T-helper 17 cell (primary cell): ENCODE data around the gene ANAPC2. TPM values are rescaled to one million over a fixed set of nuclear protein-coding genes. Genes with fewer than 3 reads are reported as not detected.
A peak's percentile ranks its signal among the peaks of the same experiment; 100 is the strongest.

Experiments
- ATAC-seq: fragments of 150-1000 bp; cut with Tn5 transposase; 2 replicates; pipeline ENCODE4 v1.10.0; 2021; ENCODE audit warnings: mild to moderate bottlenecking, moderate library complexity
- DNase-seq, 3 donors: peaks; one replicate each; pipeline versions ENCODE4 v3.0.0 to v3.0.0-alpha.2; 2020 to 2021
- H3K9me3 ChIP-seq: one replicate; pipeline ENCODE4 v1.7.0; 2013; ENCODE audit warnings: low read length, mild to moderate bottlenecking; ENCODE audit not compliant: control insufficient read depth, poor library complexity, severe bottlenecking
- H3K27ac Mint-ChIP-seq: one replicate; pipeline ENCODE4 v1.8.0; 2022; ENCODE audit warnings: mild to moderate bottlenecking, moderate library complexity, mixed read lengths
- H3K27me3 Mint-ChIP-seq: one replicate; pipeline ENCODE4 v1.8.0; 2022; ENCODE audit warnings: mixed read lengths
- H3K36me3 Mint-ChIP-seq: one replicate; pipeline ENCODE4 v1.8.0; 2022; ENCODE audit warnings: low read depth, mixed read lengths
- H3K4me1 Mint-ChIP-seq: one replicate; pipeline ENCODE4 v1.8.0; 2022; ENCODE audit warnings: mild to moderate bottlenecking, mixed read lengths
- H3K4me3 Mint-ChIP-seq: one replicate; pipeline ENCODE4 v1.8.0; 2022; ENCODE audit warnings: mild to moderate bottlenecking, moderate library complexity, mixed read lengths
- total RNA-seq, 4 donors: library from RNA in 2 of 4; stranded (reverse) in 2 of 4; gene quantifications; one replicate each; pipeline ENCODE4 v1.2.3 and lab custom pipeline; 2022 to 2026

ANAPC2 gene
- total RNA-seq, 2 donors from 2014 or later: 114 to 116 TPM

DNA sequence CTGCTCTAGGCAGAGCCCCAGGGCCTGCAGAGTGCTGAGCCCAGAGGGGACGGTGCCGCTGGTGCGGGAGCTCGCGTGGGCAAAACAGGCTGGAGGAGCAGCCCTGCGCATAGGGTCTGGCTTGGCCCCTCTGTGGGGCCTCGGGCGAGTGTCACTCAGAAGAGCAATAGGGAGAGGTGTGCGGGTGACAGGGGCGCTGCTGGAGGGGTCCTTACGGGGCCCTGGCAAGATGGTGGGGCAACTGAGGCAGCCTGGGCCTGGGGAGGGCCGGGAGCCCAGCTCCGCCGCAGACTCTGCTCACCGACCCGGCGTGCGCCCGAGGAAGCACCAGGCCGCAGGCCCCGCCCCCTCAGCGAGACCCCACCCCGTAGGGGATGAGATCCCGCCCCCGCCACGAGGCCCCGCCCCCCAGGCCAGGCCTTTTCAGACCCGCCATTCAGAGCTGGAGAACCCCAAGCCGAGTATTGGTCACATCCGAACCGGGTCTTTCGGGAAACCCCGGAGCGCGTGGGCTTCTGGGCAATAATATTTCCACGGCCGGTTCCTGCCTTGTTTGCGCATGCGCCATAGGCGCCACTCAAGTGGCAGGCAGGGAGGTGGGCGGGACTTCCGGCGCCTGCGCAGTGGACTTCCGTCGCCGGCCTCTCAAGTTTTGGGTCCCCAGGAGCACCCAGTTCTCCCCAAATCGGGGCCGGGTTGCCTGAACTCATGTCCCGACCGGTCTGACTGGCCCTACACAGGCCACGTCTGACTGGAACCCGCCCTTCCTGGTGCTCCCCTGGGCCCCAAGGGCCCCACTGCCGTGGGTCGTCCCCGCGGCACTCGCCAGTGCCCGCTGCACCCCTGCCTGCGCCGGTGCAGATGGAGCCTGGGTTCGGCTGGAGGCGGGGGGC is 35.0 kb upstream of the ANAPC2 start:
- Mint-ChIP-seq H3K36me3 (peaks cover 2% of the 10 kb centered on the region), H3K27ac (peak overlapping the region; percentile 16), H3K4me1 (peaks cover 6% of the 10 kb centered on the region), H3K27me3 (peaks cover 6% of the 10 kb centered on the region), H3K4me3 (peak overlapping the region; percentile 82)
- DNase-seq (peak; percentile 93 to 97 (median 95)), ATAC-seq (peak; percentile 95)
- H3K9me3 ChIP-seq: no peaks in the 10 kb centered on the region

DNA sequence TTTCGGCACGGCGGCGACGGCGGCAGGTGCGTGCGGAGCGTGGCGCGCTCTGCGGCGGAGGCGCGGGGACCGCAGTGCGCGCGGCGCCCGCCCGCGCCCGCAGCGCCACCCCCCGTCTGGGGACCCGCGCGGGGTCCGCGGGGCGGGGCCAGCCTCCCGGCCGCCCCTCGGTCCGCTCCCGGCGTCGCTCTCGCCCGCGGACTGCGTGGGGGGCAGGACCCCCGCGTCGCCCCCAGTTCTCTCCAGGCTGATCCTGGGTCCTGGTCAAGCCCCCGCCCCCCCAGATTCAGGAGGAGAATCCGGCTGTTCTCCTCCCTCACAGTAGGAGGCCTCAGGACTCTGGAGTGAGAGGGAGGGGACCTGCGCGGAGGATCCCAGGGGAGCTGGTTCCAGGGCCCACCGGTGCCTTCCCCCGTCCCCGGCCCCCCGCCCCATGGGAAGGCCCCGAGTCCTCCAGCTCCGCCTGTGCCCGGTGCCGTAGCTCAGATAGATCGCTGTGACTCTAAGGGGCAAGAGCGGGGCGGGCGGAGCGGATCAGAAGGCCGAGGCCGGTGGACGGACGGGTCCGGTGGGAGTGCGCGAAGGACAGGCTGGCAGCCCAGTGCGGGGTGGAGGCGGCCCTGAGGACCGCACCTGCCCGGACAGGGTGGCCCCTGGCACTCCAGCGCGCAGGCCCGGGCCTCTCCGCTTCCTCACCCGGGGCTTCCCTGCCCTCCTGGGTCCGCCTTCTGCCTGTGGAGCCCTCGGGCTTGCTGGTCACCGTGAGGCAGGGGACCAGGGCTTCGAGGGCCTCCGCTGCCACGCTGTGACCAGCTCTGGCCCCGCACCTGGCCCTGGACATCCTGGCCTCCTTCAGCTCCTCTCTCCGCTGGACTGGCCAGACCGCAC is 34.1 kb upstream of the ANAPC2 start, which contains the start of gene RNF208:
Gene RNF208, minus strand, starts transcription at position 51 of the 888 bp plus-strand sequence. CDS start 1,028 bp downstream, outside the sequence.
- Mint-ChIP-seq H3K4me1 (peaks cover 3% of the 10 kb centered on the region), H3K27me3 (peaks cover 2% of the 10 kb centered on the region), H3K27ac (no peak within 1 kb of the TSS), H3K36me3 (no peaks in the 10 kb centered on the region), H3K4me3 (peak within 1 kb of the TSS; percentile 82)
- ATAC-seq: no peak
- DNase-seq: no peak
- H3K9me3 ChIP-seq: no peaks in the 10 kb centered on the region

DNA sequence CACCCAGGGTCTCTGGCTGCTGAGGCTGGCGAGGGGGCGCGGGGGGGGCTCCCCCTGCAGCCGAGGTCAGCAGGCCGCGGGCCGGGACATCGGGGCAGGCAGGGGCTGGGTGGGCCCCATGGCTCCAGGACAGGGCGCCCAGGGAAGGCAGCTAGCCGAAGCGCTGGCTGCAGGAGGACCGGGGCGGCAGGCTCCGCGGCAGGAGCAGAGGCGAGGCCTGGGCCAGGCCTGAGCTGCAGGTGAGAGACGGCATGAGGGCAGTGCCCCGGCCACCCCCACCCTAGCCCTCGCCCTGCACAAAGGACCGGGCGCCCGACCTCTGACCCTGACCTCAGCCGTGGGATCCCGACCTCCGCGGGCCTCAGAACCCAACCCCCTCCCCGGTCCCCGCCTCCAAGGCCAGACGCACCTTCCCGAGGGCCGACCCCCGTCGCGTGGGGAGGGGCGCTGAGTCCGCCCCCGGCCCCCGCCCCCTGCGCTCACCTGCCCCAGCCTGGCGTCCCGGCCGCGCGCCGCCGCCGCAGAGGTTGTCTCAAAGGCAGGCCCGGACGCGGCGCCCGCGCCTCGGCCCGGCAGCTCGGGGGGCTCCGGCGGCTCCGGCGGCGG is 33.2 kb upstream of the ANAPC2 start:
- H3K36me3 Mint-ChIP-seq: no peaks in the 10 kb centered on the region
- H3K27me3 Mint-ChIP-seq: no peaks in the 10 kb centered on the region
- no peak overlapping the region for H3K27ac Mint-ChIP-seq
- H3K4me3 Mint-ChIP-seq: no peak overlapping the region
- ATAC-seq (no peak), DNase-seq (no peak)
- H3K9me3 ChIP-seq: no peaks in the 10 kb centered on the region
- H3K4me1 Mint-ChIP-seq: peaks cover 2% of the 10 kb centered on the region

DNA sequence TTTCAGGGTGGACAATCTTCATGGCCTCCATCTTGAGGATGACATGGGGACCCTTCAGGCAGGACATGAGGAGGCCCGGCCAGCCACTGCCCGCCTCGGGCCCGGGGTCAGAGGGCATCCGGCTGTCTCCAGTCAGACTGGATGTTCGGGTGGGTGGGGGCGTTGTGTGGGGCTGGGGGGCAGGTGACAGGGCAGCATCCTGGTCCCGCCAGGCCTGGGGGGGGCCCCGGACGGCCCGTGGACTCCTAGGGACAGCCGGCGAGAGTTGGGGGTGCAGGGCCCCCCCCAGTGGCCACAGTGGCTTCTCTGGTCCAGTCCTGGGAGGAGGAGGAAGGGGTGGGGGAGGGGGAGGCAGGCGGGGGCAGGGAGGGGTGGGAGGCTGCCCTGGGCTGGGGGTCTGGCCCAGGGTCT is 32.7 kb upstream of the ANAPC2 start:
- Mint-ChIP-seq H3K4me3 (peak overlapping the region; percentile 52), H3K4me1 (peaks cover 2% of the 10 kb centered on the region), H3K27ac (no peak overlapping the region), H3K36me3 (no peaks in the 10 kb centered on the region), H3K27me3 (no peaks in the 10 kb centered on the region)
- H3K9me3 ChIP-seq: no peaks in the 10 kb centered on the region
- DNase-seq (no peak), ATAC-seq (no peak)

DNA sequence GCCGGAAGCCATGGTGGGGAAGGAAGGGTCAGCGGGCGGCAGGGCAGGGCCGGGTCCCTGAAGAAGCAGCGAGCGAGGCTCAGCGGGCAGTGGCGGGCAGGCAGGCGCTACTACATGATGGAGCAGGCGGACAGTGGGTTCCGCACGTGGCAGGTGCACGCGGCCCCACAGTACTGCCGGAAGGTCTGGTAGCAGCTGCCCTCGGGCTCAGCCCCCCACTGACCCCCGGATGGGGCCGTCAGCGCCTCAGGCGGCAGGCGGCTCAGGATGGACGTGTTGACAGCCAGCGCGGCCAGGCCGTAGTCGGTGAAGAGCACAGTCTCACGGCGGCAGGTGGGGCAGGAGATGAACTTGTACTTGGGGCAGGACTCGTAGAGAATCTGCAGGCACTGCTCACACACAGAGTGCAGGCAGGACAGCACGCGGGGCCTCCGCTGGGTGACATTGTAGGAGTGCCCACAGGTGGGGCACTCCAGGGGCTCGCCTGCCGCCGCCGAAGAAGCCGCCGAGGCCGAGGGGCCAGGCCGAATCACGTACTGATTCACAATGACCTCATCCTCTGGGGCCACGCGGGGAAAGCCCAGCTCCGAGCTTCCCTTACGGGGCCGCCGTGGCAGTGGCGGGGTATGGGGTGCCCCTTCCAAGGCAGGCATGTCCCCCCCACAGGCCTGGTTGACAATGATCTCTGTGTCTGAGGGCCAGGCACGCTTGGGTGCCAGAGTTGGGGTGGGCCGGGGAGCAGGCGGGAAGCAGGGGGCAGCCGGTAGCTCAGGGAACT is 32.1 kb upstream of the ANAPC2 start:
- Mint-ChIP-seq H3K36me3 (no peaks in the 10 kb centered on the region), H3K4me3 (peak overlapping the region; percentile 52), H3K4me1 (peaks cover 2% of the 10 kb centered on the region), H3K27me3 (no peaks in the 10 kb centered on the region), H3K27ac (no peak overlapping the region)
- DNase-seq: no peak
- ATAC-seq: no peak
- no peaks in the 10 kb centered on the region for H3K9me3 ChIP-seq

DNA sequence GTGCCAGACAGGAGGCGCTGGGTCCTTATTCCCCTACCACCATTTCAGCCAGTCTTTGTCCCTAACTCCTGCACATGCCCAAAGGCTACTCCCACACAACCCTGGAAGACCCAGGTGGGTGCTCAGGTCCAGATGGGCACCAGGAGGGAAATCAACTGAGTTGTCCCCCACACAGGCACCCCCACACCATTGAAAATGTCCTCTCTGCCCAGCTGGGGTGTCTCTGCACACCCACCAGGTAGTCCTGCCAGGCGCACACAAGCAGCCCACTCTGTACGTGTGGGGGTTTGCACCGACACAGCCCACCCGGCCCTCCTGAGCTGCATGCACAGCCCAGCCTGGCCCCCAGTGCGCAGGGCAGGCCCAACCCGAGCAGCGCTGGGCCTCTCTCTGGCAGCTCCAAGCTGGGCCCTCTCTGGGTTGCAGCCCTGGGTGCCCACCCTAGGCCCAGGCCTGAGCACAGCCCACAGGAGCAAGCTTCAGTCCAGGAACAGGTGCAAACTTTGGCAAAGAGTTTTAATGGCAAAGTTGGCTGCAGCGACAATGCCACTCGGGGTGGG is 31.5 kb upstream of the ANAPC2 start:
- Mint-ChIP-seq H3K27me3 (no peaks in the 10 kb centered on the region), H3K4me1 (peaks cover 2% of the 10 kb centered on the region), H3K36me3 (no peaks in the 10 kb centered on the region), H3K27ac (no peak overlapping the region), H3K4me3 (no peak overlapping the region)
- no peaks in the 10 kb centered on the region for H3K9me3 ChIP-seq
- no peak for ATAC-seq
- no peak for DNase-seq

DNA sequence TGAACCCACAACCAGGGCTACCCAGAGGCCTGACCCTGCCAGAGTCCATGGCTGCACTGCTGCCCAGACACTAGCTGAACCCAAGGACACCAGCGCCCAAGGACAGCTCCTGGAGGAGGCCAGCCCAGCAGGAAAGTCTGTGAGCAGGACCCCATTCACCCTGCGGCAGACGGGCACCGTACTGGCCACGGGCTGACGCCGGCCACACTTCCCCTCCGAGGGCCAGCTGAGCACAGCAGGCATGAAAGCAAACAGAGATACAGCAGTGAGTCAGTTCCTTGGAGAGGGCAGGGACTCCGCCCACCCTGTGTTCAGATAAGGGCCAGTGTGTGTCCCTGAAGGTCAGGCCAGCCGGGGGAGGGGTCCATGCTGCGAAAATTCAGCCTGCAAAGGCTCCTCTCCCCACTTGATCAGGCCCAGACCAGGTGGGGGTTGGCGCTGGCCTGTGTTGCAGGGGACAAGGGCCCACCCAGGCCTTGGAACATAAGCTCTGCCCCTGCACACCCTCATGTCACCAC is 30.5 kb upstream of the ANAPC2 start:
- Mint-ChIP-seq H3K36me3 (no peaks in the 10 kb centered on the region), H3K27ac (no peak overlapping the region), H3K4me1 (peaks cover 2% of the 10 kb centered on the region), H3K4me3 (no peak overlapping the region), H3K27me3 (no peaks in the 10 kb centered on the region)
- ATAC-seq: no peak
- no peak for DNase-seq
- no peaks in the 10 kb centered on the region for H3K9me3 ChIP-seq

DNA sequence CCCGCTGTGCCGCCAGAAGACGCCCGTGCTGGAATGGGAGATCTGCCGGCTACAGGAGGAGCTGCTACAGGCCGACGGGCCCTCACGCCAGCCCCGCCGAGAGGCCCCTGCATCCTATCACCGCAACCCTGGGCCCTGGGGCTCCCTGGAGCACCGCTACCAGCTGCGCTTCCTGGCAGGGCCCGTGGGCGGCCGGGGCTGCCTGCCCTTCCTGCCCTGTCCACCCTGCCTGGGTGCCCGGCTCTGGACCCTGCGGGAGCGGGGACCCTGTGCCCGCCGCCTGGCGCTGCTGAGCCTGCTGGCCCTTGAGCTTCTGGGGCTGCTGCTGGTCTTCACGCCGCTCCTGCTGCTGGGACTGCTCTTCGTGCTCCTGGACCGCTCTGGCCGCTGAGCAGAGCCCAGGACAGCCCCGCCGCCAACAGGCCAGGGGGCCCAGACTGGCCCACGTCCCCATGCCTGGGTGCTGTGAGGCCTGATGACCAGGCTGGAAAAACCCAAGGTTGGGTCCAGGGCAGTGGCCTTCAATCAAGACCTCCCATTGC is 29.9 kb upstream of the ANAPC2 start:
- ATAC-seq (no peak), DNase-seq (no peak)
- Mint-ChIP-seq H3K27ac (no peak overlapping the region), H3K36me3 (no peaks in the 10 kb centered on the region), H3K27me3 (no peaks in the 10 kb centered on the region), H3K4me1 (peaks cover 2% of the 10 kb centered on the region), H3K4me3 (no peak overlapping the region)
- H3K9me3 ChIP-seq: no peaks in the 10 kb centered on the region

DNA sequence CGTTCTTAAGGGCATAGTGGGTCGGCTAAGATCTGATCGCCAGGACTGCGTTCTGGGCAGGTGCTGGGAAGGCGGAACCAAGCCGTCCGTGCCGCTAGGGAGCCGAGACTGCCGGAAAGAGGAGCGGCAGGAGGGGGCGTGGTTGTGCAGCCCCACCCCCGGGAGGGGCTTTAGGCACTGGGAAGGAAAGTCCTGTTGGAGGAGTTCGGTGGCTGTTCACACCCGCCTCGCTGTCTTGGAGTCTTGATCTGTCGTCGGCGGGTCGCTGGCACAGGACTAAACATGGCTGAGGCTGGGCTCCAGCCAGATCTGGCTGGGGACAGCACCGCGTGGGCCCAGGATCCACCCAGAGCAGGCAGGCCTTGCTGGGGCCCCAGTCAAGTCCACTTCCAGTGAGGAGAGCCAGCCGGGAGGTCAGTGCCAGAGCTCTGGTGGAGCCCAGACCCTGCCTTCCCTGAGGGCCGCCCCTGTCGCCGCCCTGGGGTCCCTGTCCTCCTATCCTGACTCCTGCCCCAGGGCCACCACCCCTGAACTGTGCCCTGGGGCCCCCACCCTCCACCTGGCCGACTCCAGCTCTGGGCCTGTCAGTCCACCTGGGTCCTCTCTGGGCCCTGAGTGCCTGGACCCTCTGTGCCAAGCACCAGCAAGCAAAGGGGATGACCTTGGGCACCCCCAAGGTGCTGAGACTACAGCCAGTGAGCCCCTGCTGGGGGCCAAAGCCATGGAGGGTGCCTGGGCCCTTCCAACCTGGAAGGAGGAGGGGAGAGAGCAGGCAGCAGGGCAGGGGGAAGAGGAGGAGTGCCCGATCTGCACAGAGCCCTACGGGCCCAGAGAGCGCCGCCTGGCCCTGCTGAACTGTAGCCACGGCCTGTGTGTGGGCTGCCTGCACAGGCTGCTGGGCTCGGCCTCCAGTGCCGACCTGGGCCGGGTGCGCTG is 29.2 kb upstream of the ANAPC2 start:
- DNase-seq: no peak
- no peaks in the 10 kb centered on the region for H3K9me3 ChIP-seq
- no peaks in the 10 kb centered on the region for H3K36me3 Mint-ChIP-seq
- H3K4me1 Mint-ChIP-seq: no peaks in the 10 kb centered on the region
- no peaks in the 10 kb centered on the region for H3K27me3 Mint-ChIP-seq
- H3K27ac Mint-ChIP-seq: no peak overlapping the region
- ATAC-seq: no peak
- peak overlapping the region; percentile 25 for H3K4me3 Mint-ChIP-seq

DNA sequence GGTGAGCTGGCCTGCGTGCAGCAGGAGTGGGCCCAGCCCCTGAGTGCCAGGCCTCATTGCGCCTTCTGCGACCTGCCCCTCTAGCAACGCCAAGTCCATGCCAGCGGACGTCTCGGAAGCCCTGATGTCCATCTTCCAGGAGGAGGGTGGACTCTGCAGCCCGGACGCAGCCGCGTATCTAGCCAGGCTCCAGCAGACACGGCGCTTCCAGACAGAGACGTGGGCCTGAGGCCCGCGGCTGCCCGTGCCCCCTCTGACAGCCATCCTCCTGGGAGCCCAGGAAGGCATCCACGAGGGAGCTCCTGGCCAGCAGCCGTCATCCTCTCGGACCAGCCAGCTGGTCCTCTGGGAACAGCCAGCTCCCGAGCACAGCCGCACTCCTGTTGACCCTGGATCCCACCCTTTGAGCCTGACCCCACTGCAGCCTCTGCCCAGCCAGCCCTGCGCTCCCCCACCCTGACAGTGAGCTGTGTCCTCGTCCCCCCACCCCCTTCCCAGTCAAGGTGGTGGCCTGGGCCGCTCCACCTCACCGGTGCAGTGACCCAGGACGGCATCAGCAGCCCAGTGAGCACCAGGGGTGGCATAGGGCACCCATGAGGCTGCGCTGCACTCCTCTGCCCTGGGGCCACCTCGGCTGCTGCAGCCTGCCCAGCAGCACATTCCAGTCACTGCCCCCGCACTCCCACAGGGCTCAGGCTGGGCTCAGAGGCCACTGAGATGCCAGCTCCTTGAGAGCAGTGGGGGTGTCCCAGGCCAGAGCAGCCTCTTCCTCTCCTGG is 28.0 kb upstream of the ANAPC2 start:
- Mint-ChIP-seq H3K4me3 (no peak overlapping the region), H3K4me1 (no peaks in the 10 kb centered on the region), H3K27ac (no peak overlapping the region), H3K36me3 (no peaks in the 10 kb centered on the region), H3K27me3 (no peaks in the 10 kb centered on the region)
- H3K9me3 ChIP-seq: no peaks in the 10 kb centered on the region
- ATAC-seq (no peak), DNase-seq (no peak)
